GM19452 (cell line): ENCODE data around the gene KIF9.
"Not testable (repeated sequence)": the region's sequence is repeated elsewhere in the genome, so short reads cannot be mapped to it uniquely, and the experiment has no call there.

ENCODE experiments used
- ATAC-seq: cut with Tn5 transposase; IDR thresholded peaks from one replicate; pipeline ENCODE4 v1.9.1; 2021; ENCODE audit not compliant: unreplicated experiment

Gene KIF9

DNA sequence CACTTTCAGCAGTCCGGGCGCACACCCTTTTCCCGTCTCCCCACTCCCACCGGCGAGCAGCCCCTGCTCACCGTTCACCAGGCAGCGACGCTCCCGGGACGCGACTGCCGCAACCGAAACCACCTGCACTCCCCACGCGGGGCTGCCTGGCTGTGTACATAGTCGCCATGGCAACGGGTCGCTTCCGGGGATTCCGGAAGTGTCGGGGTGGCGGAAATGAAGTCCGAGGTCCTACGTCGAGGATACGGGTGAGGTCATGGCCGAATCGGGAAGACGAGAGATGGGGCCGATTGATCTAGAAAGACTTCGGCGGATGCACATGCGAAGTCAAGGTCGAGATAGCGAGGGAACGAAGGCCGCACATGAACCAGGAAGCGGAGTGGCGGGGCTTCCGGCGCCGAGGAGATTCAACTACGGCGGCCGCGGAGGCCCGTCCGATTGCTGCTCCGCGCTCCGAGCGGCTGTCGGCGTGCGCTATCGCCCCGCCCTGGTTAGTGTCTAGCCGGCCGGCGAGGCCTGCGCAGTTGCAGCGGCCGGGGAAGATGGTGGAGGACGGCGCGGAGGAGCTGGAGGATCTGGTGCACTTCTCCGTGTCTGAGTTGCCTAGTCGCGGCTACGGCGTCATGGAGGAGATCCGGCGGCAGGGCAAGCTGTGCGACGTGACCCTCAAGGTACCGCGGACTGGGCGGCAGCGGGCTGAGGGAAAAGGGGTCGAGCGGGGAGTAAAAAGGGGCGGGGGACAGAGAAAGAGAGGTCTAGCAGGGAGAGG, at the start of gene KIF9, which contains the start of gene KLHL18:
KIF9 (minus strand) TSS at position 376 of the 769 bp plus-strand sequence. CDS start 5,425 bp downstream, outside the sequence.
KLHL18 (plus strand) TSS at position 521 of the 769 bp plus-strand sequence; CDS start at position 543, 22 bp downstream.
- peak; percentile 82 for ATAC-seq

DNA sequence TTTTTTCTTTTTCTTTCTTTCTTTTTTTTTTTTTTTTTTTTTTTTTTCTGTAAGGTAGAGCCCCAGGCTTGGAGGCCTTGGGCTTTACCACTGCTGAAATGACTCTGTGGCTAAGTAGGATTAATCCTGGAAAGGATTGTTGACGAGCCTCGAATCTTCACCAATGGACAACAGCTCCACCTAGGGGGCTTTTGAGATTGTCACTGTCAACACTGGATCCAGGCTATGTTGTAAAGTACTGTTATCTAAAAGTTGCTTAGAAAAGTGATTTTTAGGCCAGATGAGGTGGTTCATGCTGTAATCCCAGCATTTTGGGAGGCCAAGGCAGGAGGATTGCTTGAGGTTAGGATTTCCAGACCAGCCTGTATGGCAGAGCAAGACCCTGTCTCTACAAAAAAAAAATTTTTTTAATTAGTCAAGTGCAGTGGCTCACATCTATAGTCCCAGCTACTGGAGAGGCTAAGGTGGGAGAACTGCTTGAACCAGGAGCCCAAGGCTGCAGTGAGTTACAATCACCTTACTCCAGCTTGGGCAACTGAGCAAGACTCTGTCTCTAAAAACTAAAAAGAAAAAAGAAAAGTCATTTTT, 41.8 kb upstream of the KIF9 start:
- no peak for ATAC-seq

DNA sequence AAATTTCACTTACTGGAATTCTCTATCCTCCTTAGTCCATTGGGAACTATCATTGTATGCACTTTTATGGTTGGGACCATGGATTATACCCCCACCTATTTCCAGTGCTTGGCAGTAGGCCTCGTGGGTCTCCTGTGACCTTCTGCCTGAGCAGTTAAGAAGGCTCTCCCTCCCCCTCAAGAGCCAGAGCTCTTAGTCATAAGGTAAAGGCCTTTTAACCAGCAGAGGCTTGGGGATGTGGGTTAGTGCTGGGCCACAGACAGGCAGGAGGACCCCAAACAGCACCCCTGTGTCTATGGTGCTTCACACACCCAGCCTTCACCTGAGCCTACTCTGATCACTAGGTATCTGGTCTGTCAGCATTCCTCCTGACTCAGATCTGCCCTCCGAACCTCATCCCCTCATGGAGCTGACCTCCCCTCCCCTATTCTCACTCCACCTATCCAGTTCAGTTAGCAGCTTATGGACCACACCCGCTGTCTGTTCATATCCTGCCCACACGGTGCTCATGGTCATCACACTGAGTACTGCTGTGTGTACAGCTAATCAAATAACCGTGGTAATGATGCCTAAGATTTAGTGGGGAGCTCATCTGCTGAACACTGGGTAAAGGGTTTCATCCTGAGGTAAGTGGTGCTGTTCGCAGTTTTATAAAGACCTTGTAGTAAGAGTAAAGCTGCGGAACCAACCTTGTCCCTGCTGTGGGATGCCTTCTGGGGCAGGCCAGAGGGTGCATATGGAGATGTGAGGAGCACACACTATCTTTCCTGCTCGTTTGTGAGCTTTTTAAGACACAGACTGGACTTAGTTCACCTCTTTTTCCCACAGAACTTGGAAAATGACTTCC, 41.1 kb upstream of the KIF9 start:
- no peak for ATAC-seq

- ATAC-seq: no peak
Observed at GRCh38 chr3:47319956-47320355, 37.4 kb upstream of the KIF9 start.

GRCh38 chr3:47318916-47319315, 36.3 kb upstream of the KIF9 start:
- no peak for ATAC-seq

- ATAC-seq: not testable (repeated sequence)
Observed at GRCh38 chr3:47316151-47316550, 33.6 kb upstream of the KIF9 start.

DNA sequence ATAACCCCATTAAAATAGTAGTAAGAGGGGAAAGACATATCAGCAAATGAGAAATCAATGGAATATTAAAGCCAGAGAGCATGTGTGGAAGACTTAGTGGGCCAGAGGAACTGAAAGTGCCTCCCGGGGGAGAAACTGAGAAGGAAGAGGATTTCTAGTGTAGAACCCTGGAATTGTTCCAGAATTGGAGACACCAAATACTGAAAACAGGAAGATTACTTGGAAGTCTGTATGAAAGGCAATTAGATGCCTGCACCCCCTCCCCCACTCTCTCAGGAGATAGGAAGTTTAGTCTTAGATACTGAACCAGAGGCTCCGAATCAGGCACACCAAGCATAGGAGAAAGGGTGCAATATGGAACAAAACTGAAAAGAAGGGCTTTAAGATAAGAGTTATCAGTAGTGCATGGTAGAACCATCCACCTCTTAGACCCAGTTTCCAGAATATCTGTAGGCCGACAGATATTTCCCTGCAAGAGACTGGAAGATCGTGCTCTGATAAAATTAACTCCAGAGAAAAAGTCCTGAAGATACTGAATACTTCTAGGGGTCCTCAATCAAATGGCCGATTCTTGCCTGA, 32.6 kb upstream of the KIF9 start:
- no peak for ATAC-seq

DNA sequence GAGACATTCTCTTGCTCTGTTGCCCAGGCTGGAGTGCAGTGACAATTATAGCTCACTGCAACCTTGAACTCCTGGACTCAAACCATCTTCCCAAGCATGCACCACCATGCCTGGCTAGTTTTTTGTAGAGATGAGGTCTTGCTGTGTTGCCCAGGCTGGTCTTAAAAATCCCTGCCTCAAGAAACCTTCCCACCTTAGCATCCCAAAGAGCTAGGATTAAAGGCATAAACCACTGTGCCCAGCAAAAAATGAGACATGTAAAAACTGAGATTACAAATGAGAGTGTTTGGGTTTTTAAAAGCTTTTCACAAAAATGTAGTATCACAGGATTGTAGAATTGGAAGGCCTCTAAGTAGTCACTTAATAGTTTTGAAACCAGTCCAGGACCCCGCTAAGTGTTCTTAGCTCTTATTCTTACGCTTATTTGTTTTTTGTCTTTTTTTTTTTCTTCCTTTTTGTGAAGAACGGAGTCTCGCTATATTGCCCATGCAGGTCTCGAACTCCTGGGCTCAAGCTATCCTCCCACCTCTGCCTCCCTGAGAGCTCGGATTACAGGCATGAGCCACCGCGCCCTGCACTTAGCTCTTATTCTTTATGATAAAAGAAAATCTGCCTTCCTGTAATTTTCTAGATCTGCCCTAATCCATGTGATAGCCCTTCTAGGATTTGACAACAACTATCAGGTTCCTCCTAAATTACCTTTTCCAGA, 31.6 kb upstream of the KIF9 start:
- ATAC-seq: no peak

- ATAC-seq: no peak
Observed at GRCh38 chr3:47313341-47314055, 30.9 kb upstream of the KIF9 start.

DNA sequence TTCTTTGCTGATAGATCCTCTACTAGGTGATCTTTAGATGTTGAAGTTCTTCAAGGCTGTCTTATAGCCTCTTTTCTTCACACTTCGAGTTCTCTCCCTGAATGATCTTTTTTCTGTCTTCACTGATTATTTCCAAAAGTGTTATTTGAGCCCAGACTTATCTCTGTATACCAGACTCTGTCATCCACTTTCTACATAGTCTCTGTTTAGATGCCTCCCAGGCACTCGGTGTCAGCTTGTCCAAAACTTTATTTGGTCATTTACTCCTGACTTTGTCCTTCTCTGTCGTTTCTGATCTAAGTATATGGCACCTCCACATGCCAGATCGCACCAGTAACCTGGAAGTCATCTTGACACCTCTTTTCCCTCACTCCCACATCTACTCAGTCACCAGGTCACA, 27.8 kb upstream of the KIF9 start:
- no peak for ATAC-seq

DNA sequence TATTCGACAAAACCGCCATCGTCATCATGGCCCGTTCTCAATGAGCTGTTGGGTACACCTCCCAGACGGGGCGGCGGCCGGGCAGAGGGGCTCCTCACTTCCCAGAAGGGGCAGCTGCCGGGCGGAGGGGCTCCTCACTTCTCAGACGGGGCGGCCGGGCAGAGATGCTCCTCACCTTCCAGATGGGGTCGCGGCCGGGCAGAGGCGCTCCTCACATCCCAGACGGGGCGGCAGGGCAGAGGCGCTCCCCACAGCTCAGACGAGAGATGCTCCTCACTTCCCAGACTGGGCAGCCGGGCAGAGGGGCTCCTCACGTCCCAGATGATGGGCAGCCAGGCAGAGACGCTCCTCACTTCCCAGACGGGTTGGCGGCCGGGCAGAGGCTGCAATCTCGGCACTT, 26.6 kb upstream of the KIF9 start:
- ATAC-seq: not testable (repeated sequence)

DNA sequence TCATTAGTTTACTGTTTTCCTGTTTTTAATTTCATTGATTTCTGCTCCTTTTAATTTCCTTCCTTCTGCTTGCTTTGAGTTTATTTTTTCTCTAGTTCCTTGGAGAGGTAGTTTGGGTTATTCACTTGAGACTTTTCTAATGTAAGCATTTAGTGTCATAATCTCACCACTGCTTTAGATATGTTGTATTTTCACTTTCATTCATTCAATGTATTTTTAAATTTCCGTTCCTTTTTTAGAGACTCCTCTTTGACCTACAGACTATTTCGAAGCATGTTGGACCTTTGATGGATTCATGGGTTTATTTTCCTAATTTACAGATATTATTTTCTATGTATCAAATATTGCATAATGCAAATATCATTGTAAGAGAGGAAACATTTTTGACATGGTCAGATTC, 23.4 kb upstream of the KIF9 start:
- no peak for ATAC-seq

- no peak for ATAC-seq
Observed at GRCh38 chr3:47301456-47301855, 18.9 kb upstream of the KIF9 start.

DNA sequence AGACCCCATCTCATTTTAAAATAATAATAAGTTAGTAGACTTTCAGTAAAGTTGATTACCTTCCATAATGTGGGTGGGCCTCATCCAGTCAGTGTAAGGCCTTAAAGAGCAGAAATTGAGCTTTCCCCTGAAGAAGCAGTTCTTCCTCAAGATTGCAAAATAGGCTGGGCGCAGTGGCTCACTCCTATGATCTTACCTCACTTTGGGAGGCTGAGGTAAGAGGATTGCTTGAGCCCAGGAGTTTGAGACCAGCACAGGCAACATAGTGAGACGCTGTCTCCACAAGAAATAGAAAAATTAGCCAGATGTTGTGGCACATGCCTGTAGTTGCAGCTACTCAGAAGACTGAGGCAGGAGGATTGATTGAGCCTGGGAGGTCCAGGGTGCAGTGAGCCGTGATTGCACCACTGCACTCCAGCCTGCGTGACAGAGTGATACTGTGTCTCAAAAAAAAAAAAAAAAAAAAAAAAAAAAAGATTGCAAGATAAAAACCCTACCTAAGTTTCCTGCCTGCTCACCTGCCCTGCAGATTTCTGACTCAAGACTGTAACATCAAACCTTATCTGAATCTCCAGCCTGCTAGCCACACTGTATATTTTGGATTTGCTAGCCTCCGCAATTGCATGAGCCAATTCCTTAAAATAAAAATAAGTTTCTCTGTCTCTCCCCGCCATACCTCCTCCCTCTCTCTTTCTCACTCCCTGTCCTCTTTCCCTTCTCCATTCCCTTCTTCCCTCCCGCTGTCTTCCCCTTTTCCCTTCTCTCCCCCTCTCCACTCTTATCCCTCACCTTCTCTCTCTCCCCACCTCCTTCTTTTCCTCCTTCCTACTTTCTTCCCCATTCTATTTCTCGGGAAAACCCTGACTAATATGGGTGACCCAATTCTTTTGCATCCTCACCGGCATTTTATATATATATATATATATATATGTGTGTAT, 17.1 kb upstream of the KIF9 start:
- ATAC-seq: no peak

DNA sequence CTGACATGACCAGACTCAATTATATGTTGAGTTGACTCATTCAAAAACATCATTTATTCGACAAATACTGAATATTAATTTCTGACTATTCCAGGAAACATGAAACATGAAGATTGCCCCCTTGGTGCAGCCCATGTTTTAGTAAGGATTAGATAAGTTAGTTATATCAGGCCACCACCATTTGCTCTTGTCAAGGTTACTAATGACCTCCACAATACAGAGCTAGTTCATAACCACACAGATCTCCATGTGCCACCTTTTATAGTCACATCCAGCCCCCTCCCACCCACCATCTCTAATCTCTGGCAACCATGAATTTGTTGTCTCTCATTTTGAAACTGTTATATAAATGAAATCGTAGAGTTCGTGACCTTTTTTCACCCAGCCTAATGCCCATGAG, 15.8 kb upstream of the KIF9 start:
- ATAC-seq: no peak

DNA sequence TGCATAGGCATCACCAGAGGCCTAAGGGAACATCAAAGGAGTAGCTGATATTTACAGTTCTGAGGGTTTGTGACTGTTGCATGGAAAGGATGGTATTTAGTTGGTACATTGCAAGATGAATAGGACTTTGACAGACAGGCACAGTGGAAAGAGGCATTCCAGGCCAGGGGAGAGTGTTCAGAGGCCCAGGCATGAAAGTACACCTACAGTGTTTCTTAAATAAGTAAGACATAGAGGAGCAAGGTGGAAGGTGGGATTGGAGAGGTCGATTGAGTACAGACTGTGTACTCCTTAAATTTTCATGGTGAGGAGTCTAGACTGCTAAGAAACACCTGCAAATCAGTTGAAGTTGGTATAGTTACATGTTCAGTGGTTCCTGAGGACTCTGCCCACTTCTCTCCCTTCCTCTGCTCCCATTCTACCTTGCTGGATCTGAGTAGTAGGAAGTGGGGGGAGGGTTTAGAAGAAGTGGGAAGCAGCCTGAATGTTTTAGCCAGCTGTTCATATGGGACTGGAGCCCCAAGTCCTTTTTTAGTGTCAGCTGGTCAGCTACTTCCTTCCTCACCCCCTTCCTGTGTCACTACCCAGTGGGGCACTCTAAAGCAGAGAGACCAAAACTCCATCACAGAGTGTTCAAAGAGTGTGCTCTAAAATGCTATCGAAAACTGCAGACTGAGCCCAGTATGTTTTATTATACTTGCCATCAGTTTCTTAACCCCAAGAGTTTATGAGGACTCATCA, 14.1 kb upstream of the KIF9 start:
- ATAC-seq: no peak

DNA sequence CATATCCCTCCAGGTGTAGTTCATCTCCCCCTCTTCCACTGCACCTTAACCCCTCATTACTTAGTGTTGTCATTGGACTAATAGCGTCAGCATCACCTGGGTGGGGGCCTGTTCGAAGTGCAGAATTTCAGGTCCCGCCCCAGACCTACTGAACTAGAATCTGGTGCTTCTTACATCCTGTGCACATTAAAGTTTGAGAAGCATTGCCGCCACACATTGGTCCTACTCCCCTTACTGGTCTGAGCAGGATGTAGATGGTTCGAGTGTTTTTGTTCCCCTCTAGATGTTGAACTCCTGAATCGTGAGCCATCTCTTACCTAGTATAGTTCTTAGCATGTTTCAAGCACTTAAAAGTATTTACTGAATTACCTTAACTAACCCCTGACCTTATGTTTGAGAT, 13.4 kb upstream of the KIF9 start:
- ATAC-seq: no peak

DNA sequence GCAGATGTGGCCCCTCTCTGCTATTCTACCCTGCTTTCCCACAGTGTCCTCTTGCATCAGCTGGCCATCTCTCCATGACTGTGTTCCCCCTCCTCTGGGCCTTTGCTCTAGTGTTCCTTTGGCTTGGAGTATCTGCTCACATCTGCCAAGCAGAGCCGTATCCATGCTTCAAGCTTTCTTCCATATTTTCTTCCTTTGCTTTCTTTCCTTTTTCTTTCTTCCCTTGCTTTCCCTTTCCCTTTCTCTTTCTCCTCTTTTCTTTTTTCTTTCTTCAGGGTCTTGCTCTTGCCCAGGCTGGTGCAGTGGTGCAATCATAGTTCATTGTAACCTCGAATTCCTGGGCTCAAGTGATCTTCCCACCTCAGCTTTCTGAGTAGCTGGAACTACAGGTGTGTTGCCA, 12.7 kb upstream of the KIF9 start:
- ATAC-seq: no peak
